Right atrium auricular region (tissue), 2 donors: ENCODE results near the gene PHLDA3. TPM values are rescaled to one million over a fixed set of nuclear protein-coding genes. Genes with fewer than 3 reads are reported as not detected.

ENCODE experiments used
- DNase-seq: peaks from one replicate; pipeline ENCODE4 v3.0.0-alpha.2; 2019; ENCODE audit warnings: low spot score
- H3K27ac ChIP-seq, 2 donors: fragments of 200-600 bp; sonication (generic); 1 replicate in 1 of 2; 2 replicates in 1 of 2; pipeline ENCODE4 v1.5.1; 2016 to 2019
- H3K27me3 ChIP-seq, 2 donors: fragments of 200-600 bp; sonication (generic); one replicate each; pipeline versions ENCODE4 v1.5.1 to v1.6.0; 2017 to 2019
- H3K36me3 ChIP-seq: fragments of 200-600 bp; sonication (generic); one replicate; pipeline ENCODE4 v1.5.1; 2016
- H3K4me1 ChIP-seq, 2 donors: fragments of 200-600 bp; sonication (generic); one replicate each; pipeline versions ENCODE4 v1.5.1 to v1.6.0; 2017 to 2019
- H3K4me3 ChIP-seq, 2 donors: fragments of 200-600 bp; sonication (generic); 1 replicate in 1 of 2; 2 replicates in 1 of 2; pipeline ENCODE4 v1.5.1; 2017 to 2019; ENCODE audit warnings: mild to moderate bottlenecking in 1 of 2, moderate library complexity in 1 of 2
- H3K9me3 ChIP-seq, 2 donors: fragments of 200-600 bp; sonication (generic); one replicate each; pipeline ENCODE4 v1.5.1; 2019
- CTCF ChIP-seq, 2 donors: fragments of 200-600 bp; sonication (generic); IDR thresholded peaks; one replicate each; pipeline ENCODE4 v1.5.1; 2019; ENCODE audit warnings: antibody characterized with exemption in 2 of 2
- total RNA-seq, 2 donors: library from RNA; depleted of rRNA; stranded (reverse); fragments of >200 nt; gene quantifications; one replicate each; pipeline ENCODE4 v1.1.0, GENCODE V29; 2016

PHLDA3 gene
- total RNA-seq, 2 donors from 2014 or later: 29.5 to 31.9 TPM

DNA sequence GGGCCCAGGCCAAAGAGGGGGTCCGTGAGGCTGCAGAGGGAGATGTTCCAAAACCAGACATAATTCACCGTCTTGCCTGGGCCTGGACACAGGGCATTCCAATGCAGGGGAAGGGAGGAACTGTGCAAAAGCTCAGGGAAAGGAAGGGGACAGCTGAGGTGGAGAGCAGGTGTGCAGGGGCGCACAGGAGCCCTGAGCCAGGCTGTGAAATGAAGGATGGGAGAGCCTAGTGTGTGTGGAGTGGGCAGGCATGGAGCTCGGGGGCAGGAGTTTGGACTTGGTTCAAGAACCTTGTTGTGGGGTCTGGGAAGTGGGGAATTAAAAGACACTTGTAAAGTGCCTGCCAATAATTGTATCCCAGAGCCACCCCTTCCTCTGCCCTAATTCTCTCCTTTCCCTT lies 49.7 kb downstream of the PHLDA3 start:
- Histone ChIP-seq H3K4me1 (peaks cover 0 to 18% of the 10 kb centered on the region in 2 donors), H3K36me3 (no peaks in the 10 kb centered on the region), H3K27me3 (no peaks in the 10 kb centered on the region), H3K4me3 (no peak overlapping the region), H3K9me3 (no peaks in the 10 kb centered on the region), H3K27ac (no peak overlapping the region)
- DNase-seq: no peak
- no peak for TF ChIP-seq CTCF (IDR thresholded peaks at IDR 0.05)

DNA sequence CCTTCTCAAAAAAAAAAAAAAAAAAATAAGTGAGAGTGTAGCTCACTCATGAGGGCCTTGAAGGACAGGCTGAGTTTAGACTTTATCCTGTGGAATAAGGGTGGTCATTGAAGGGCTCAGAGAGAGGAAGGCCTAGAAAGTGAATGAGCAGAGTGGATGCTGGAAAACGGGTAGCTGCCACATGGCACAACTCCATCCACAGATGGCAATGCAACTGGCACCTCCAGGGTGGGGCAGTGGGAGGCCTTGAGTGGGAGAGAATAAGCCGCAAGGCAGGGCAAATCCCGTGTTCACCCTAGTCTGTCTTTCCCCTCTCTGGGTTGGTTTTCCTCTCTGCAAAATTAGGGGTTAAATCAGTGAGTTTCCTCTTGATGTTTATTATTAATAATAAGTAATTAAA lies 50.5 kb downstream of the PHLDA3 start:
- Histone ChIP-seq H3K36me3 (no peaks in the 10 kb centered on the region), H3K27ac (no peak overlapping the region), H3K27me3 (no peaks in the 10 kb centered on the region), H3K9me3 (no peaks in the 10 kb centered on the region), H3K4me3 (no peak overlapping the region), H3K4me1 (peaks cover 0 to 18% of the 10 kb centered on the region in 2 donors)
- no peak for TF ChIP-seq CTCF (IDR thresholded peaks at IDR 0.05)
- DNase-seq: no peak

Other genes with a start within 250 kb of the PHLDA3 start
- gene PKP1, start 185.7 kb downstream of the PHLDA3 start, total RNA-seq: 1 to 10 TPM in 1 of 2 donors, not detected in 1; 2.3 TPM
- over 10,000 TPM in 1 of 2 donors, 1,000 to 10,000 TPM in 1; 4,112 to 12,321 TPM for gene TNNT2, start 91.5 kb downstream of the PHLDA3 start, total RNA-seq
- 1 to 10 TPM; 1.4 to 8.8 TPM for gene LAD1, start 69.9 kb downstream of the PHLDA3 start, total RNA-seq
- 100 to 1,000 TPM in 1 of 2 donors, 10 to 100 TPM in 1; 17.5 to 177 TPM for gene TNNI1, start 47.5 kb downstream of the PHLDA3 start, total RNA-seq
- gene CSRP1, start 37.9 kb upstream of the PHLDA3 start, total RNA-seq: 100 to 1,000 TPM; 138 to 719 TPM
- gene NAV1, start 69.9 kb upstream of the PHLDA3 start, total RNA-seq: 10 to 100 TPM; 16.3 to 32.1 TPM